HG02759 (cell line): Measurements from ENCODE around the gene AGL.
"Not testable (repeated sequence)": the region's sequence is repeated elsewhere in the genome, so short reads cannot be mapped to it uniquely, and the experiment has no call there.

Source experiments
- ATAC-seq: cut with Tn5 transposase; IDR thresholded peaks from one replicate; pipeline ENCODE4 v1.9.1; 2021; ENCODE audit warnings: mild to moderate bottlenecking, moderate library complexity; ENCODE audit not compliant: unreplicated experiment

Gene AGL

GRCh38 chr1:99972066-99972465, 121.9 kb downstream of the AGL start:
- not testable (repeated sequence) for ATAC-seq
